ENCODE data around the gene R3HDML. TPM values are rescaled to one million over a fixed set of nuclear protein-coding genes. Genes with fewer than 3 reads are reported as not detected.
A peak's percentile ranks its signal among the peaks of the same experiment; 100 is the strongest.

The R3HDML gene
- total and polyA plus RNA-seq, 2 of the 13 experiments (the other 11 are each of a cell fraction or from before 2014, with no cell fraction given), result not detected

DNA sequence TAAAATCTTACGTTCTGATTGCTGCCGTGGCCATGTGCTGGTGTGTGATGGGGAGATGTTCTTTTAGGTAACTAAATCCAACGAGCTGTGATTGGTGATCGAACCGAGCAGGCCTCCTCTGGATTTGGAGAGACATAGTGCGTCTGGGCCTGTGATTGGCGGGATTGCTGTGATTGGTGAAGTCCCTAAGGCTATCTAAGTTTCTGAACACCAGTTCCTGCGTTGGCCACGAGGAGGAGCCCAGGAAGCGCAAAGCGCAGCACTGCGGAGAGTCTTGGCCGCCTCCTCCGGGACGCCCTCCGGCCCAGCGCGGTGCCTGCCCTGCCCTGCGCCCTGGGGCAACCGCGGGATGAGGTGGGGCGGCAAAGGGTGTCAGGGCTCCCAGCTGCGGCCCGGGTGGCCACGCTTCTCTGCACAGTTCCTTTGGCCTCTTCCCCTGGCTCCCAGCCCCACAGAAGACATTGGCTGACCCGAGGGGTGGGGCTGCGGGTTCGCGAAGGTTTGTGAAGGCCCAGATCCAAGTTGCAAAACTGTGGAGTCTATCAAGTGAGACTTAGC is 51.7 kb downstream of the R3HDML start (continued):
- TF ChIP-seq SALL1 (CRISPR knock-in tag; IDR thresholded peaks at IDR 0.05), result no peak
- no peak for TF ChIP-seq MEIS2 (CRISPR knock-in tag; IDR thresholded peaks at IDR 0.05)
- TF ChIP-seq ZZZ3 (CRISPR knock-in tag; IDR thresholded peaks at IDR 0.05; ENCODE audit: borderline replicate concordance), result no peak
- no peak for TF ChIP-seq TAF15 (IDR thresholded peaks at IDR 0.05; ENCODE audit: low read depth, low read length, poor library complexity, severe bottlenecking)
- TF ChIP-seq PITX1 (CRISPR knock-in tag; IDR thresholded peaks at IDR 0.05), result no peak
- no peak for TF ChIP-seq NAIF1 (CRISPR knock-in tag; IDR thresholded peaks at IDR 0.05; ENCODE audit: borderline replicate concordance)
- TF ChIP-seq, protein P1, sequence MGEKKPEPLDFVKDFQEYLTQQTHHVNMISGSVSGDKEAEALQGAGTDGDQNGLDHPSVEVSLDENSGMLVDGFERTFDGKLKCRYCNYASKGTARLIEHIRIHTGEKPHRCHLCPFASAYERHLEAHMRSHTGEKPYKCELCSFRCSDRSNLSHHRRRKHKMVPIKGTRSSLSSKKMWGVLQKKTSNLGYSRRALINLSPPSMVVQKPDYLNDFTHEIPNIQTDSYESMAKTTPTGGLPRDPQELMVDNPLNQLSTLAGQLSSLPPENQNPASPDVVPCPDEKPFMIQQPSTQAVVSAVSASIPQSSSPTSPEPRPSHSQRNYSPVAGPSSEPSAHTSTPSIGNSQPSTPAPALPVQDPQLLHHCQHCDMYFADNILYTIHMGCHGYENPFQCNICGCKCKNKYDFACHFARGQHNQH (CRISPR knock-in tag; IDR thresholded peaks at IDR 0.05), result no peak
- TF ChIP-seq SAFB2 (CRISPR knock-in tag; IDR thresholded peaks at IDR 0.05; ENCODE audit: borderline replicate concordance, low read depth), result no peak
- TF ChIP-seq NFKBIZ (CRISPR knock-in tag; IDR thresholded peaks at IDR 0.05), result no peak
- TF ChIP-seq AHR (CRISPR knock-in tag; IDR thresholded peaks at IDR 0.05), result no peak
- TF ChIP-seq ZNF629 (CRISPR knock-in tag; conservative IDR thresholded peaks at IDR 0.05), result no peak
- no peak for TF ChIP-seq ZNF644 (CRISPR knock-in tag; IDR thresholded peaks at IDR 0.05; ENCODE audit: low read depth)
- TF ChIP-seq ZNF430 (CRISPR knock-in tag; IDR thresholded peaks at IDR 0.05), result no peak
- TF ChIP-seq RCOR2 (CRISPR knock-in tag; IDR thresholded peaks at IDR 0.05), result no peak
- TF ChIP-seq MZF1 (CRISPR knock-in tag; IDR thresholded peaks at IDR 0.05; ENCODE audit: borderline replicate concordance), result no peak
- TF ChIP-seq IRF2 (CRISPR knock-in tag; IDR thresholded peaks at IDR 0.05), result 0 out of 2 replicates have a peak, but pooled peaks have one; percentile 35
- TF ChIP-seq MAFG (CRISPR knock-in tag; IDR thresholded peaks at IDR 0.05), result no peak
- no peak for TF ChIP-seq TOPORS (CRISPR knock-in tag; IDR thresholded peaks at IDR 0.05)
- 0 out of 2 replicates have a peak, but pooled peaks have one; percentile 16 for TF ChIP-seq ETV5 (CRISPR knock-in tag; IDR thresholded peaks at IDR 0.05; ENCODE audit: borderline replicate concordance)
- TF ChIP-seq SMAD1 (CRISPR knock-in tag; IDR thresholded peaks at IDR 0.05; ENCODE audit: borderline replicate concordance, low read depth), result no peak
- TF ChIP-seq, protein P2, sequence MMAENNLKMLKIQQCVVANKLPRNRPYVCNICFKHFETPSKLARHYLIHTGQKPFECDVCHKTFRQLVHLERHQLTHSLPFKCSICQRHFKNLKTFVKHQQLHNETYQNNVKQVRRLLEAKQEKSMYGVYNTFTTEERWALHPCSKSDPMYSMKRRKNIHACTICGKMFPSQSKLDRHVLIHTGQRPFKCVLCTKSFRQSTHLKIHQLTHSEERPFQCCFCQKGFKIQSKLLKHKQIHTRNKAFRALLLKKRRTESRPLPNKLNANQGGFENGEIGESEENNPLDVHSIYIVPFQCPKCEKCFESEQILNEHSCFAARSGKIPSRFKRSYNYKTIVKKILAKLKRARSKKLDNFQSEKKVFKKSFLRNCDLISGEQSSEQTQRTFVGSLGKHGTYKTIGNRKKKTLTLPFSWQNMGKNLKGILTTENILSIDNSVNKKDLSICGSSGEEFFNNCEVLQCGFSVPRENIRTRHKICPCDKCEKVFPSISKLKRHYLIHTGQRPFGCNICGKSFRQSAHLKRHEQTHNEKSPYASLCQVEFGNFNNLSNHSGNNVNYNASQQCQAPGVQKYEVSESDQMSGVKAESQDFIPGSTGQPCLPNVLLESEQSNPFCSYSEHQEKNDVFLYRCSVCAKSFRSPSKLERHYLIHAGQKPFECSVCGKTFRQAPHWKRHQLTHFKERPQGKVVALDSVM (CRISPR knock-in tag; IDR thresholded peaks at IDR 0.05), result no peak
- TF ChIP-seq EP300 (IDR thresholded peaks at IDR 0.05; ENCODE audit: low read depth in 2 of 2, low read length in 2 of 2), result 0 out of 4 replicates have a peak, but pooled peaks of 1 of the 2 experiments have one; percentile 3
- no peak for TF ChIP-seq EP300 (CRISPR knock-in tag; IDR thresholded peaks at IDR 0.05; ENCODE audit: borderline replicate concordance)
- TF ChIP-seq, protein P3, sequence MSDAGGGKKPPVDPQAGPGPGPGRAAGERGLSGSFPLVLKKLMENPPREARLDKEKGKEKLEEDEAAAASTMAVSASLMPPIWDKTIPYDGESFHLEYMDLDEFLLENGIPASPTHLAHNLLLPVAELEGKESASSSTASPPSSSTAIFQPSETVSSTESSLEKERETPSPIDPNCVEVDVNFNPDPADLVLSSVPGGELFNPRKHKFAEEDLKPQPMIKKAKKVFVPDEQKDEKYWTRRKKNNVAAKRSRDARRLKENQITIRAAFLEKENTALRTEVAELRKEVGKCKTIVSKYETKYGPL (CRISPR knock-in tag; IDR thresholded peaks at IDR 0.05), result no peak
- TF ChIP-seq ZNF251 (CRISPR knock-in tag; IDR thresholded peaks at IDR 0.05), result no peak
- no peak for TF ChIP-seq HDAC6 (IDR thresholded peaks at IDR 0.05; ENCODE audit: low read depth, low read length)
- no peak for TF ChIP-seq ZNF777 (CRISPR knock-in tag; IDR thresholded peaks at IDR 0.05)
- no peak for TF ChIP-seq ZNF577 (CRISPR knock-in tag; IDR thresholded peaks at IDR 0.05; ENCODE audit: borderline replicate concordance, low read depth)
- no peak for TF ChIP-seq POLR2A (IDR thresholded peaks at IDR 0.05; ENCODE audit: insufficient read depth in 1 of 2, low read depth in 2 of 2, low read length in 2 of 2)
- no peak for TF ChIP-seq ATM (IDR thresholded peaks at IDR 0.05; ENCODE audit: borderline replicate concordance)
- TF ChIP-seq KLF9 (CRISPR knock-in tag; IDR thresholded peaks at IDR 0.05; ENCODE audit: low read depth), result no peak

Measured in HepG2 (cell line).